ENCODE results near the gene HBA1. TPM values are rescaled to one million over a fixed set of nuclear protein-coding genes. Genes with fewer than 3 reads are reported as not detected.
"Not testable (repeated sequence)": the region's sequence is repeated elsewhere in the genome, so short reads cannot be mapped to it uniquely, and the experiment has no call there.

Gene HBA1
- total RNA-seq, result not detected

DNA sequence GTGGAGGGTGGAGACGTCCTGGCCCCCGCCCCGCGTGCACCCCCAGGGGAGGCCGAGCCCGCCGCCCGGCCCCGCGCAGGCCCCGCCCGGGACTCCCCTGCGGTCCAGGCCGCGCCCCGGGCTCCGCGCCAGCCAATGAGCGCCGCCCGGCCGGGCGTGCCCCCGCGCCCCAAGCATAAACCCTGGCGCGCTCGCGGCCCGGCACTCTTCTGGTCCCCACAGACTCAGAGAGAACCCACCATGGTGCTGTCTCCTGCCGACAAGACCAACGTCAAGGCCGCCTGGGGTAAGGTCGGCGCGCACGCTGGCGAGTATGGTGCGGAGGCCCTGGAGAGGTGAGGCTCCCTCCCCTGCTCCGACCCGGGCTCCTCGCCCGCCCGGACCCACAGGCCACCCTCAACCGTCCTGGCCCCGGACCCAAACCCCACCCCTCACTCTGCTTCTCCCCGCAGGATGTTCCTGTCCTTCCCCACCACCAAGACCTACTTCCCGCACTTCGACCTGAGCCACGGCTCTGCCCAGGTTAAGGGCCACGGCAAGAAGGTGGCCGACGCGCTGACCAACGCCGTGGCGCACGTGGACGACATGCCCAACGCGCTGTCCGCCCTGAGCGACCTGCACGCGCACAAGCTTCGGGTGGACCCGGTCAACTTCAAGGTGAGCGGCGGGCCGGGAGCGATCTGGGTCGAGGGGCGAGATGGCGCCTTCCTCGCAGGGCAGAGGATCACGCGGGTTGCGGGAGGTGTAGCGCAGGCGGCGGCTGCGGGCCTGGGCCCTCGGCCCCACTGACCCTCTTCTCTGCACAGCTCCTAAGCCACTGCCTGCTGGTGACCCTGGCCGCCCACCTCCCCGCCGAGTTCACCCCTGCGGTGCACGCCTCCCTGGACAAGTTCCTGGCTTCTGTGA lies at the start of gene HBA1:
HBA1 (plus strand) TSS at position 204 of the 906 bp plus-strand sequence; CDS start at position 241, 37 bp downstream.
- intact Hi-C loops (cut with DNase I, micrococcal nuclease); H3K4me3 Mint-ChIP-seq; DNase-seq; H3K9me3 Mint-ChIP-seq (ENCODE audit: low read depth); H3K4me1 Mint-ChIP-seq; POLR2A ChIA-PET; H3K27ac Mint-ChIP-seq; H3K36me3 Mint-ChIP-seq (ENCODE audit: low read depth): not testable (repeated sequence)
- peak; percentile 37 for ATAC-seq
- CTCF ChIA-PET, result interaction anchor here (1.2 to 1.4 kb wide), 2 partner anchors 70 to 112 kb away, joined by 3 to 5 read pairs; no protein-coding TSS in a partner anchor
- peaks cover 42% of the 10 kb centered on the region for H3K27me3 Mint-ChIP-seq

DNA sequence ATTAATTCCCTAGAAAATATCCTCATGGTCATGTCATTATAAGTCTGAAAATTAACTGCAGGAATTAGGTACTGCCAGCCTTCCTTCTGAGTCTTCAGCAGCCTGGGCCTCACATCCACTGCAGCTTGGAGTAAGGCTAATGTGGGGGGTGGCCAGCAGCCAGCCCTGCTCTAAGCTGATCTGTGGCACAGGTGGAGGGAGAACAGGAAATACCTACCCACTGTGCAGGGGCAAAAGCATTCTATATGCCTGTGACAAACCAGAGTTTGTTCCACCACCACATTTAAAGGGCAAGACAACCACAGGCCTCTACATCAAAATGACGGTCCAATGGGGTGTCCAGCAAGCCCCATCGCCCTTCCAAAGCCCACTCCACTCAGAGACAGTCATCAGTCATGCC lies 47.4 kb upstream of the HBA1 start:
- ATAC-seq (no peak), DNase-seq (no peak)
- Mint-ChIP-seq H3K9me3 (ENCODE audit: low read depth) (no peaks in the 10 kb centered on the region), H3K4me1 (peaks cover 26% of the 10 kb centered on the region), H3K27ac (no peak overlapping the region), H3K27me3 (no peaks in the 10 kb centered on the region), H3K36me3 (ENCODE audit: low read depth) (peaks cover 10% of the 10 kb centered on the region), H3K4me3 (no peak overlapping the region)
- CTCF ChIA-PET, result interaction anchor here (1.6 kb wide), 1 partner anchor 22 kb away, joined by 6 read pairs; no protein-coding TSS in a partner anchor
- intact Hi-C loops (cut with DNase I, micrococcal nuclease), result no loop called here
- POLR2A ChIA-PET, result no interaction called here

DNA sequence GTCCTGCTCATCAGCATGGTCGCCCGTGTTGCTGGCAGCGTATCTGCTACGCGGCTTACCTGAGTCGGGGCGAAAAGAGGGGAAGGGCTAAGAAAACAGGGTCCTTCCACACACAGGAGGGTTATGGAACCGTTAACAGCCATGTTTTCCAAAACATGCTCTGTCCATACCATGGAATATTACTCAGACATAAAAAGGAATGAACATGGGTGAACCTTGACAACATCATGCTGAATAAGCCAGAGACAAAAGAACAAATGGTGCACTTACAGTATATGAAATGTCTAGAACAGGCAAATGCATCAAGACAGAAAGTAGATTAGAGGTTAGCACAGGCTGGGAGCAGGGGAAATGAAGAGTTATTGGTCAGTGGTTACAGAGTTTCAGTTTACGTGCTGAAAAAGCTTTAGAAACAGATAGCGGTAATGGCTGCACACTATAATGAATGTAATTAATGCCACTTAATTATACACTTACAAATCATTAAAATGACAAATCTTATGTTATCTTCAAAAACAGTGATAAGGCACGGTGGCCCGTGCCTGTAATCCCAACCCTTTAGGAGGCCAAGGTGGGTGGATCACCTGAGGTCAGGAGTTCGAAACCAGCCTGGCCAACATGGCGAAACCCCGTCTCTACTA lies 45.8 kb upstream of the HBA1 start:
- no peak for ATAC-seq
- H3K9me3 Mint-ChIP-seq (ENCODE audit: low read depth), result no peaks in the 10 kb centered on the region
- no peak for DNase-seq
- no peak overlapping the region for H3K27ac Mint-ChIP-seq
- no peaks in the 10 kb centered on the region for H3K27me3 Mint-ChIP-seq
- peaks cover 13% of the 10 kb centered on the region for H3K36me3 Mint-ChIP-seq (ENCODE audit: low read depth)
- H3K4me1 Mint-ChIP-seq, result peaks cover 36% of the 10 kb centered on the region
- intact Hi-C loops (cut with DNase I, micrococcal nuclease), result no loop called here
- CTCF ChIA-PET, result interaction anchor here (0.9 kb wide), 1 partner anchor 14 kb away, joined by 3 read pairs; no protein-coding TSS in a partner anchor
- H3K4me3 Mint-ChIP-seq, result no peak overlapping the region
- POLR2A ChIA-PET, result no interaction called here

DNA sequence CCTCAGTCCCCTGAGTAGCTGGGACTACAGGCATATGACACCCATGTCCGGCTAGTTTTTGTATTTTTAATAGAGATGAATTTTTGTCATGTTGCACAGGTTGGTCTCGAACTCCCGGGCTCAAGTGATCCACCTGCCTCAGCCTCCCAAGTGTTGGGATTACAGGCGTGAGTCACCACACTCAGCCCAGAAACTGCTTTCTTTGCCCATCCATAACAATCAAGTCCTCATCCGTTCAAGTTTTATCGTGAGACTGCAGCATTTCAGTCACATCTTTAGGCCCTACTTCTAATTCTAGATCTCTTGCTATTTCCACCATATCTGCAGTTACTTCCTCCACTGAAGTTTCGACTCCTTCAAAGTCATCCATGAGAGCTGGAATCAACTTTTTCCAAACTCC lies 44.4 kb upstream of the HBA1 start:
- H3K4me1 Mint-ChIP-seq, result peaks cover 43% of the 10 kb centered on the region
- H3K36me3 Mint-ChIP-seq (ENCODE audit: low read depth), result peaks cover 18% of the 10 kb centered on the region
- ATAC-seq (no peak), DNase-seq (no peak)
- no peaks in the 10 kb centered on the region for H3K9me3 Mint-ChIP-seq (ENCODE audit: low read depth)
- H3K27me3 Mint-ChIP-seq, result no peaks in the 10 kb centered on the region
- CTCF ChIA-PET, result interaction anchor here (0.6 to 3.1 kb wide), 4 partner anchors 7 to 35 kb away, joined by 3 to 14 read pairs (median 4); no protein-coding TSS in a partner anchor
- no peak overlapping the region for H3K27ac Mint-ChIP-seq
- intact Hi-C loops (cut with DNase I, micrococcal nuclease), result no loop called here
- POLR2A ChIA-PET, result no interaction called here
- no peak overlapping the region for H3K4me3 Mint-ChIP-seq

DNA sequence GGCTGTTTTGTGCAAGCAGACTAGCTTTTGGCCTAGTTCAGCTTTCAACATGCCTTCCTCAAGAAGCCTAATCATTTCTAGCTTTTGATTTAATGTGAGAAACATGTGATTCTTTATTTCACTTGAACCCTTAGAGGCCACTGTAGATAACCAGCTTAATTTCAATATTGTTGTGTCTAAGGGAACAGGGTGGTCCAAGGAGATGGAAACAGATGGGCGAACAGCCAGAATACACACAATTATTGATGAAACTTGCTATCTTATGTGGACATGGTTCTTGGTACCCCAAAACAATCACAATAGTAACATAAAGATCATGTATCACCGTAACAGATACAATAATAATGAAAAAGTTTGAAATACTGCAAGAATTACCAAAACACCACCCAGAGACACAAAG lies 42.8 kb upstream of the HBA1 start:
- H3K36me3 Mint-ChIP-seq (ENCODE audit: low read depth), result peaks cover 18% of the 10 kb centered on the region
- ATAC-seq (no peak), DNase-seq (no peak)
- H3K4me1 Mint-ChIP-seq, result peaks cover 44% of the 10 kb centered on the region
- CTCF ChIA-PET, result interaction anchor here (0.8 to 3.1 kb wide), 4 partner anchors 9 to 47 kb away, joined by 3 to 14 read pairs (median 4); partner anchors contain the start of gene HBQ1
- no peak overlapping the region for H3K4me3 Mint-ChIP-seq
- H3K27ac Mint-ChIP-seq, result no peak overlapping the region
- H3K9me3 Mint-ChIP-seq (ENCODE audit: low read depth), result no peaks in the 10 kb centered on the region
- POLR2A ChIA-PET, result interaction anchor here (1.1 kb wide), 1 partner anchor 26 kb away, joined by 3 read pairs; no protein-coding TSS in a partner anchor
- intact Hi-C loops (cut with DNase I, micrococcal nuclease), result no loop called here
- no peaks in the 10 kb centered on the region for H3K27me3 Mint-ChIP-seq

DNA sequence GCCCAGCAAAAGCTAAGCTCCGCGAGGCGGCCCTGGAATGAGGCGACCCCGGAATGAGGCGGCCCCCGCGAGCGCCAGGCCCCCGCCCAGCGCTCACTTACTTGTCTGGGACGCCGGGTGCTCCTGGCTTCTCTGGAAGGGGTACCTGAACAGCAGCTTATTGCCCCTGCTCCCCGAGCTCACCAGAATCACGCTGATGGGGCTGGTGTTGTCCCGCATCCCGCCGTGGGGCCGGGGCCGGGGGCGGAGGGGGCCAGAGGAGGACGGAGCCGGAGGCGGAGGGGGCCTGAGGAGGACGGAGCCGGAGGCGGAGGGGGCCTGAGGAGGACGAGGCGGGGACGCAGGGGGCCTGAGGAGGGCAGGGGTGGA lies 38.4 kb upstream of the HBA1 start:
- peak overlapping the region; percentile 81 for H3K27ac Mint-ChIP-seq
- intact Hi-C loops (cut with DNase I, micrococcal nuclease), result loop anchor here in 1 of 2 experiments (1.0 to 5.0 kb wide), 11 partner anchors 27 to 498 kb away; partner anchors contain the start of genes CAPN15, HBM, LUC7L and METTL26
- ChIA-PET POLR2A (interaction anchor here (0.6 kb wide), 1 partner anchor 68 kb away, joined by 3 read pairs; no protein-coding TSS in a partner anchor), CTCF (interaction anchor here (0.6 kb wide), 1 partner anchor 11 kb away, joined by 3 read pairs; no protein-coding TSS in a partner anchor)
- DNase-seq (peak; percentile 43), ATAC-seq (peak; percentile 8)
- H3K27me3 Mint-ChIP-seq, result no peaks in the 10 kb centered on the region
- H3K9me3 Mint-ChIP-seq (ENCODE audit: low read depth), result no peaks in the 10 kb centered on the region
- peak overlapping the region; percentile 78 for H3K4me3 Mint-ChIP-seq
- peaks cover 24% of the 10 kb centered on the region for H3K4me1 Mint-ChIP-seq
- H3K36me3 Mint-ChIP-seq (ENCODE audit: low read depth), result peaks cover 14% of the 10 kb centered on the region

DNA sequence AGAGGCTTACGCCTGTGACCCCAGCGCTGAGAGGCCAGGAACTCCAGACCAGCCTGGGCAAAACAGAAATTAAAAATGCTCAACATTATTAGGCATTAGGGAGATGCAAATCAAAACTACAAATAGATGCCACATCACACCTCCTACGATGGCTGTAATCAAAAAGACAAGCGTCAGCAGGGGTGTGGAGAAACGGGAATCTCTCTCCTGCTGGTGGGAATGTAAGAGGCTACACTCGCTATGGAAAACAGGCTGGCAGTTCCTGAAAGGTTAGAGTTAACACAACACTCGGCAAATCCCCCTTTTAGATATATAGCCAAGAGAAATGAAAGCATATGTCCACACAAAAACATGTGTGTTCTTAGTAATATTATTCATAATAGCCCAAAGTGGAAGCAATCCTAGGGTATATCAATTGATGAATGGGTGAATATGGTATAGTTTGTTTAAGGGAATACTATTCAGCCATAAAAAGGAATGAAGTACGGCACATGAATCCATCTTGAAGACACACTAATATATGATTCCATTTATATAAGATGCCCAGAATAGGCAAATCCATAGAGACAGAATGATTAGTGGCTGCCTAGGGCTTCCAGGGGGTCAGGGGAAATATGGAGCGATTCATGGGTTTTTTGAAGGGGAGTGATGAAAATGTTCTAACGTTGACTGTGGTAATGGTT lies 36.2 kb upstream of the HBA1 start:
- CTCF ChIA-PET, result interaction anchor here (0.7 to 0.8 kb wide), 2 partner anchors 8 to 182 kb away, joined by 3 read pairs; no protein-coding TSS in a partner anchor
- H3K4me1 Mint-ChIP-seq, result peaks cover 10% of the 10 kb centered on the region
- H3K27ac Mint-ChIP-seq, result no peak overlapping the region
- H3K27me3 Mint-ChIP-seq, result peaks cover 6% of the 10 kb centered on the region
- peak overlapping the region; percentile 9 for H3K4me3 Mint-ChIP-seq
- POLR2A ChIA-PET, result no interaction called here
- intact Hi-C loops (cut with DNase I, micrococcal nuclease), result no loop called here
- peaks cover 8% of the 10 kb centered on the region for H3K36me3 Mint-ChIP-seq (ENCODE audit: low read depth)
- ATAC-seq, result no peak
- no peak for DNase-seq
- H3K9me3 Mint-ChIP-seq (ENCODE audit: low read depth), result no peaks in the 10 kb centered on the region

DNA sequence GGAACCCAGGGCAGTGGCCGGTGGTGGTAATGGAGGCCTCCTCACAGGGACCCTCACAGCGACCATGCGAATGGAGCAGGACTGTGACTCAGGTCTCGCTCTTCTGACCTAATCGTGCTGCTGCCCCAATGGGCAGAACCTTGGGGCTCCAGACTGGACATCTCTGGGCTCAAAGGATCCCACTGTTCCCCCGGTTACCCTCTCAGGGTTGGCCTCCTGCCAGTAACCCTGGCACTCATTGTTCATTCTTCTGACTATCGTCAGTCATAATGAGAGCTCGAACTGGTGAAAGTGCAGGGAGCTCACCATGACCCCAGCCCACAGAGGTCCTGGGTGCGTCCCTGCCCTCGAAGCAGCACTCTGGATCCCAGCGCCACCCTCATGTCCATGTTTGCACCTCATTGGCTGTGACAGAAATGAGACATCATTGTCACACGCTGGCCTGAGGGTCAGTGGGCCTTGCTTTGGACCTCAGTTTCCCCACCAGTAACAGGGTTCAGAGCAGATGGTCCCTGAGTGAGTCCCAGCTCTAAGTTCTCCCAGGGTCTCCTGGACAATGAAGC lies 34.0 kb upstream of the HBA1 start:
- Mint-ChIP-seq H3K27me3 (peaks cover 8% of the 10 kb centered on the region), H3K36me3 (ENCODE audit: low read depth) (no peaks in the 10 kb centered on the region), H3K4me1 (no peaks in the 10 kb centered on the region), H3K9me3 (ENCODE audit: low read depth) (no peaks in the 10 kb centered on the region), H3K4me3 (no peak overlapping the region), H3K27ac (no peak overlapping the region)
- DNase-seq, result no peak
- ChIA-PET CTCF (no interaction called here), POLR2A (no interaction called here)
- ATAC-seq, result no peak
- intact Hi-C loops (cut with DNase I, micrococcal nuclease), result no loop called here

DNA sequence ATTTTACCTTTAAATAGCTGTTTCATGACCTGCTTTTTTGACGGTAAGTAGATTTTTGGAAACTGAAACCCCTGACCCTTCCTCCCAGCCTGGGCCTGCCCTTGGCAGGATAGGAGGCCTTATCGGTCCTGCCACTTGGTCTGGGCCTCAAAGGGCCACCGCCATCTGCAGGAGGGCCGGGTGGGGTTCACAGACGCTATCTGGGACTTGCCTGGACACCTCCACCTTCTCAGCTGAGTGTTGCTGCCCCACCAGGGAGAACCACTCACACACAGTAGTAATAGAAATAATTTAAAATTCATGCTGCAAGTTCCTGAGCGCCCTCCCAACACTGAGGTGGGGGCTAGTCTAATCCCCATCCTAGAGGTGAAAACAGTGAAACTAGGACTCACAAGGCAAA lies 33.4 kb upstream of the HBA1 start:
- no peak overlapping the region for H3K27ac Mint-ChIP-seq
- ChIA-PET CTCF (interaction anchor here (0.6 to 1.1 kb wide), 2 partner anchors 38 to 196 kb away, joined by 3 read pairs; no protein-coding TSS in a partner anchor), POLR2A (no interaction called here)
- ATAC-seq (no peak), DNase-seq (no peak)
- intact Hi-C loops (cut with DNase I, micrococcal nuclease), result no loop called here
- no peak overlapping the region for H3K4me3 Mint-ChIP-seq
- no peaks in the 10 kb centered on the region for H3K9me3 Mint-ChIP-seq (ENCODE audit: low read depth)
- no peaks in the 10 kb centered on the region for H3K4me1 Mint-ChIP-seq
- peaks cover 8% of the 10 kb centered on the region for H3K27me3 Mint-ChIP-seq
- no peaks in the 10 kb centered on the region for H3K36me3 Mint-ChIP-seq (ENCODE audit: low read depth)

DNA sequence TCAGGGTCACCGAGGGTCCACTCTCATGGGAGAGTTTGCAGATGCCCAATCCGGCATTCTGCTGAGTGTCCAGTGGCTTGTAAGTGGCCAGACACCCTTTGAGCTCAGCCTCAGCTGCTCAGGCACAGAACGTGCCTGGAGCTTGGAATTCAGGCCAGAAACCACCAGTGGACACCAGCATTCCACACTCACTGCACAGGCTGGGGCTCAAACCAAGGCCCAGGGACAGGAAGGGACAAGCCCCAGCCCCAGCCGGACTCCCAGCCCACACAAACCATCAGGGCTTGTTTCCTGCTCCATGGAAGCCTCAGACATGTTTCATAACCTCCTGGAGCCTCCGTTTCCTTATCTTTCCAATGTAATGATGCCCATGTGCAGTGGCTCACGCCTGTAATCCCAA lies 33.0 kb upstream of the HBA1 start:
- H3K9me3 Mint-ChIP-seq (ENCODE audit: low read depth), result no peaks in the 10 kb centered on the region
- no peak overlapping the region for H3K4me3 Mint-ChIP-seq
- ATAC-seq (no peak), DNase-seq (no peak)
- H3K27ac Mint-ChIP-seq, result no peak overlapping the region
- ChIA-PET POLR2A (no interaction called here), CTCF (interaction anchor here (0.6 to 1.1 kb wide), 2 partner anchors 39 to 195 kb away, joined by 3 read pairs; no protein-coding TSS in a partner anchor)
- intact Hi-C loops (cut with DNase I, micrococcal nuclease), result no loop called here
- H3K27me3 Mint-ChIP-seq, result peaks cover 11% of the 10 kb centered on the region
- H3K36me3 Mint-ChIP-seq (ENCODE audit: low read depth), result no peaks in the 10 kb centered on the region
- H3K4me1 Mint-ChIP-seq, result no peaks in the 10 kb centered on the region

DNA sequence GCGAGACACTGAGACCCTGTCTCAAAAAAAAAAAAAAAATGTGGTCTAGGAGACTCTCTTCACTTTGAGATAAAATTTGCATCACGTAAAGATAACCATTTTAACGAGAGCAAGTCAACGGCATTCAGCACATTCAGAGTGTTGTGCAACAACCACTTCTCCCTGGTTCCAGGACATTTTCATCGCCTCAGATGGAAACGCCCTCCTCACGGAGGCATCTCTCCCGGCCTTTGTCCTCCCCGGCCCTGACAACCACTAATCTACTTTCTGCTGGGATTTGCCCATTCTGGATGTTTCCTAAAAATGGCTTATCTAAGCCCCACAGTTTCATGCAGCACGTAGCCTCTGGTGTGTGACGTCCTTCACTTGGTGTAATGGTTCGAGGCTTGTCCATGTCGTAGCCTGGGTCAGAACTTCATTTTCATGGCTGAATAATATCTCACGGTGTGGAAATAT lies 31.7 kb upstream of the HBA1 start:
- intact Hi-C loops (cut with DNase I, micrococcal nuclease), result no loop called here
- H3K4me1 Mint-ChIP-seq, result no peaks in the 10 kb centered on the region
- no peak overlapping the region for H3K4me3 Mint-ChIP-seq
- ChIA-PET POLR2A (no interaction called here), CTCF (no interaction called here)
- no peak for ATAC-seq
- no peaks in the 10 kb centered on the region for H3K36me3 Mint-ChIP-seq (ENCODE audit: low read depth)
- peaks cover 14% of the 10 kb centered on the region for H3K27me3 Mint-ChIP-seq
- no peak overlapping the region for H3K27ac Mint-ChIP-seq
- no peaks in the 10 kb centered on the region for H3K9me3 Mint-ChIP-seq (ENCODE audit: low read depth)
- no peak for DNase-seq

Measured in activated CD4-positive, alpha-beta T cell treated with anti-CD3 and anti-CD28 coated beads for 36 hours (primary cell).